SK-N-SH treated with all-trans-retinoic acid at 6 μM for 48 hours (cell line): ENCODE measurements around the gene COL4A1.

Experiments used
- ARNTL ChIP-seq: fragments of 450-650 bp; formaldehyde crosslinking; IDR thresholded peaks from 2 replicates; pipeline ENCODE4 v1.5.0; 2020; ENCODE audit warnings: low read depth, mild to moderate bottlenecking, moderate library complexity, borderline replicate concordance
- BACH2 ChIP-seq: fragments of 250-450 bp; sonication (Bioruptor Pico); IDR thresholded peaks from 2 replicates; pipeline ENCODE4 v1.9.0; 2021; ENCODE audit warnings: mild to moderate bottlenecking, borderline replicate concordance
- CSDC2 ChIP-seq: fragments of 250-450 bp; sonication (Bioruptor Pico); IDR thresholded peaks from 2 replicates; pipeline ENCODE4 v1.5.0; 2020; ENCODE audit warnings: mild to moderate bottlenecking, moderate library complexity
- GLIS3 ChIP-seq: fragments of 250-450 bp; sonication (Bioruptor Pico); IDR thresholded peaks from 2 replicates; pipeline ENCODE4 v1.5.0; 2020; ENCODE audit warnings: mild to moderate bottlenecking, moderate library complexity
- ISL1 ChIP-seq: fragments of 250-450 bp; sonication (Bioruptor Pico); IDR thresholded peaks from 2 replicates; pipeline ENCODE4 v2.1.2; 2022; ENCODE audit warnings: mild to moderate bottlenecking, moderate library complexity
- OSR1 ChIP-seq: fragments of 250-450 bp; sonication (Bioruptor Pico); IDR thresholded peaks from 2 replicates; pipeline ENCODE4 v1.8.0; 2022; ENCODE audit warnings: moderate library complexity, mild to moderate bottlenecking, inconsistent platforms
- PPARA ChIP-seq: fragments of 250-450 bp; sonication (Bioruptor Pico); IDR thresholded peaks from 2 replicates; pipeline ENCODE4 v1.5.0; 2020; ENCODE audit warnings: mild to moderate bottlenecking, borderline replicate concordance
- RARB ChIP-seq: fragments of 250-450 bp; sonication (Bioruptor Pico); IDR thresholded peaks from 2 replicates; pipeline ENCODE4 v1.8.0; 2021; ENCODE audit warnings: mild to moderate bottlenecking, moderate library complexity
- TCF4 ChIP-seq: fragments of 250-450 bp; sonication (Bioruptor Pico); IDR thresholded peaks from 2 replicates; pipeline ENCODE4 v1.8.0; 2021; ENCODE audit warnings: mild to moderate bottlenecking, moderate library complexity, borderline replicate concordance
- ZC3H10 ChIP-seq: fragments of 250-450 bp; sonication (Bioruptor Pico); IDR thresholded peaks from 2 replicates; pipeline ENCODE4 v1.5.1; 2021; ENCODE audit warnings: mild to moderate bottlenecking, moderate library complexity

GRCh38 chr13:110348309-110349105, 41.5 kb upstream of the COL4A1 start:
- TF ChIP-seq ARNTL (no peak), CSDC2 (no peak), TCF4 (CRISPR knock-in tag) (no peak), RARB (no peak), BACH2 (CRISPR knock-in tag) (no peak), GLIS3 (CRISPR knock-in tag) (no peak), ZC3H10 (CRISPR knock-in tag) (no peak), PPARA (CRISPR knock-in tag) (no peak), ISL1 (CRISPR knock-in tag) (no peak), OSR1 (CRISPR knock-in tag) (no peak)
